T-helper 1 cell (primary cell): Measurements from ENCODE around the gene CIAO3.

Experiments
- DNase-seq, 5 donors: peaks; one replicate each; pipeline ENCODE4 v3.0.0-alpha.2; 2012 to 2020

The CIAO3 gene

DNA sequence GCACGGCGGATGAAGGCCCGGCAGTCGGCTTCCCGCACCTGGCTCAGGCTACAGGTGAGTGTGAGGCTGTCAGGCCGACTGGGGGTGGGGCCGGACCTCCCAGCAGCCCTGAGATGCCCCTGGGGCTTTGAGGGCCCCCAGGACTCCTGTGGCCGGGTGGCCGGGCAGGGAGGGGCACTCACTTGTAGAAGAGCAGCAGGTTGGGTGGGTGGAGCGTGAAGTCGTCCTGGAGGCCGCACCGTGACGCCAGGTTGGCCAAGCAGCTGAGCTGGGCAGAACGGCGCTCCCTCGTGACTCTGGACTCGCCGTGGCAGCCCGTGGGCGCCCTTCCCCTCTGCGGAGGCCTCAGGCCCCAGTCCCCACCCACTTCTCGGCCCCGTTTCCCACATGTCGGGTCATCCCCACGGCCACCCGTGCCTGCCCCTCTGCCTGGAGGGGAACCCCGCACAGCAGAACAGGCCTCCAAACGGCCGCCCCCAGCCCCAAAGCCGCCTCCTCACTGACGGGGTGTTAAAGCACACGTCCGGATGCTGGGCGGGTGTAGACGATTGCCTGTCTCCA lies 34.5 kb upstream of the CIAO3 start:
- no peak for DNase-seq

DNA sequence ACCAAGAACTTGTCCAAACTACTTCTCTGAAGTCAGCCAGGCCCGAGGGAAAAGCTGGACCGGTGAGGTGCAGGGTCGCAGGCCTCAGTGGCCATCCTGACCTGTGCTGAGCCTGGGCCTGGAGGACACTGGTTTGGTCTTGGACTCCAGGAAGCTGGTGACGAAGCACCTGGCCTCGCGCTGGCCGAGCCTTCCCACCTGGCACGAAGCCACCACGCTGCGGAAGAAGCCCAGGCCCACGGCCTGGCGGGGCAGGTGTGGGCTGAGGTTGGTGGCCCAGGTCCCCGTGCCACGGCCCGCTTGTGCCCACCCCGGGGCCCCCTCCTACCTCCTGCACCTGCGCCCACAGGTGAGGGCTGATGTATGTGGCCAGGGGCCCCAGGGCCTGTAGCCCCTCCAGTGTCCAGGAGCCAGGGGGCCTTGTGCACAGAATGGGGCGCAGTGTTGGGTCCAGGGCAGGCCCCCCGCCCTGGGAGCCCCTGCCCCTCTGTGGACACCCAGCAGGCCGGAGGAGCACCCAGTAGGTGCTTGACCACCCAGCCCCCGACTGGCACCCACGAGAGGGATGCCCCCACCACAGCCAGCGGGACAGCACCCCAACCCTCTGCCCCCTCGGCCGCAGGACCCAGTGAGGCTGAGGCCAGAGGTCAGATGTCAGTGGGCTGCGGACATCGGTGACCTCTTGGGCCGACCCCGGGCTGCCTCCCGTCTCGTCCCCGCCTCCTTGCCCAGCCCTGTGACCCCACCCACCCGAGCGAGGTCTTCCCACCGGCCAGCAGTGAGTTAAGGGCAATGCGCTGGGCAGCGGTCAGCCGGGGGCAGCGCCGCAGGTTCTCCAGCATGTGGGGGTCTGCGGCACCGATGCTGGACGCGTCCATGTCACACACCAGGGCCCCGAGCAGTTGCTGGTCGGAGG lies 33.5 kb upstream of the CIAO3 start:
- DNase-seq, result no peak

DNA sequence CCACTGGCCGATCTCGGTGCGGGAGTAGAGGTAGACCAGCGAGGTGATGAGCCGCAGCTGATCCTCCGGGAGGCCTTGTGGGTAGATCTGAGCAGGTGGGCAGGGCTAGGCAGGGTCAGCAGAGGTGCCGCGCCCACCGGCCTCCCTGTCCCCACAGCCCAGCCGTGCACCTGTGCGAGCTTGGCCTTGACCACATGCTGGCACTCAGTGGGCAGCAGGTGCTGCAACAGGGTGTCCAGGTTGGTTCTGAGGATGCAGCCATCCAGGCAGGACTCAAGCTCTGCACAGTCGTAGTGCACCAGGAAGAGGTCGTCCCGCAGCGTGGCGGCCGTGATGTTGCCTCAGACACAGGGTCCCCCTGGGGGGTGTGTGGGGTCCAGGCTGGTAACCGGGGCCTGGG lies 32.2 kb upstream of the CIAO3 start:
- DNase-seq, result no peak

DNA sequence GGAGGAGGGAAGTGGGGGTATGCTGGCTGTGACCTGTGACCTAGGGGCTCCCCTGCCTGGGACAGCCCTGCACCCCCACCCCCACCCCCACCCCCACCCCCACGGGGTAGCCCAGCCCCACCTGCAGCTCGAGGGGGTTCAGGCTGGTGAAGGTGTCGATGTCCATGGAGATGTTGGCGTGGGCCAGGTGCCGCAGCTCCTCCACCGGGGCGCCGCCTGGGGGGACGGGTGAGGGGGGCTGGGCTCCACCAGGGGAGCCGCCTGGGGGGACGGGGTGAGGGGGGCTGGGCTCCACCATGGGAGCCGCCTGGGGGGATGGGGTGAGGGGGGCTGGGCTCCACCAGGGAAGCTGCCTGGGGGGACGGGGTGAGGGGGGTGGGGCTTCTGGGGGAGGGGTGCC lies 29.6 kb upstream of the CIAO3 start:
- DNase-seq, result no peak

DNA sequence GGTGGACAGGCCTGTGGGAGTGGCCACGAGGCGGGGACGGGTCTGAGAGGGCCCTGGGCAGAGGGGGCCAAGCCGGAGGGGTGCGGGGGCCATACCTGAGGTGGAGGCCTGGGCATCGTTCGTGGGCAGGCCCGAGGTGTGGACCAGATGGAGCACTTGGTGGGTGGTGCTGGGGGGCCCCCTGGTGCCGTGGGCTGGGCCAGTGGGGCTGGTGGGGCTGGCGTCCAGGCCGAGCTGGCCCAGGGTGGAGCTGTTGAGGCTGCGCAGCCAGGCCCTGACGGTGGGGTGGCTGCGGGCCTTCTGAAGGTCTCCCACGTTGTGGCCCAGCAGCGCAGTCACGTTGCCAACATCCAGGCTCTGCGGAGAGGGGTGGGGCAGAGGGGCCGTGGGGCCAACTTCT lies 29.1 kb upstream of the CIAO3 start:
- no peak for DNase-seq

DNA sequence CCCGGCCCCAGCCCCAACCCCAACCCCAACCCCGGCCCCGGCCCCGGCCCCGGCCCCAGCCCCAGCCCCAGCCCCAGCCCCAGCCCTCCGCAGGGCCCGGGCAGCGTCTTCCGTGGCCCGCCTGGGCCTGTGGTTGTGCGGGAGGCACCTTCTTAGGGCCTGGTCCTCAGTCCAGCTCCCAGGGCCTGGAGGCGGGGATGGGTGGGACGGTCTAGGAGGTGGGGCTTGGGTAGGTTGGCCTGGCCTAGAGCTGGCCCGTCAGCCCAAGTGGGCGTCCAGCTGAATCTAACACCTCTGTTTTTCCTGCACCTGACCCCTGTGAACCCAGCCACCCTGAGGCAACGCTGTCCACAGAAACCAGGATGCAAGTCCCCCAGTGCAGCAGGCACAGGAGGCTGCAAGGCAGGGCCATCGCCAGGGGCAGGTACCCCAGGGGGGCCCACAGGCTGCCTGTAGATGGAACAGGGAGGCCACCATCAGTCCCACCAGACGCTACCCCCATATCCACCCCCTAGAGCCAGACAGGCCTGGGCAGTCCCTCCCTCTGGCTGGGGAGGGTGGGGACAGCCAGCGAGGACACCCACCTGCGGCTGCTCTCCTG lies 28.5 kb upstream of the CIAO3 start:
- no peak for DNase-seq

DNA sequence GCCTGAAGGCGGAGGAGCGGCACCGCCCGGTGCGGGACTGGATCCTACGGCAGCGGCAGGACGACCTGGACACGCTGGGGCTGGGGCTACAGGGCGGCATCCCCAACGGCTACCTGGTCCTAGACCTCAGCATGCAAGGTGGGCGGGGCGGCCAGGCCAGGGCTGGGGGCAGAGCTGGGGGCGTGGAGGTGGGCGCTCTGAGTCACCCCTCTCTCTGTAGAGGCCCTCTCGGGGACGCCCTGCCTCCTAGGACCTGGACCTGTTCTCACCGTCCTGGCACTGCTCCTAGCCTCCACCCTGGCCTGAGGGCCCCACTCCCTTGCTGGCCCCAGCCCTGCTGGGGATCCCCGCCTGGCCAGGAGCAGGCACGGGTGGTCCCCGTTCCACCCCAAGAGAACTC lies 27.6 kb upstream of the CIAO3 start:
- no peak for DNase-seq

DNA sequence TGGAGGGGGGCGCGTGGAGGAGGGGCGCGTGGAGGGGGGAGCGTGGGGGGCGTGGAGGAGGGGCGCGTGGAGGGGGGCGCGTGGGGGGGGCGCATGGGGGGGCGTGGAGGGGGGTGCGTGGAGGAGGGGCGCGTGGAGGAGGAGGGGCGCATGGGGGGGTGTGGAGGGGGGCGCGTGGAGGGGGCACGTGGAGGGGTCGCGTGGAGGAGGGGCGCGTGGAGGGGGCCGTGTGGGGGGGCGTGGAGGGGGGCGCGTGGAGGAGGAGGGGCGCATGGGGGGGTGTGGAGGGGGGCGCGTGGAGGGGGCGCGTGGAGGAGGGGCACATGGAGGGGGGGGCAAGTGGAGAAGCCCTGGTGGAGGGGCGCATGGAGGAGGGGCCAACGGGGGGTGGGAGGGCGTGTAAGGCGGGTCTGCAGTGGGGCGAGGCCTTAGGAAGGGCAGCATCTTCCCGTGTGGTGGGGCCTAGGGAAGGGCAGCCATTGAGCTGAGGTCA lies 27.0 kb upstream of the CIAO3 start:
- DNase-seq, result no peak

DNA sequence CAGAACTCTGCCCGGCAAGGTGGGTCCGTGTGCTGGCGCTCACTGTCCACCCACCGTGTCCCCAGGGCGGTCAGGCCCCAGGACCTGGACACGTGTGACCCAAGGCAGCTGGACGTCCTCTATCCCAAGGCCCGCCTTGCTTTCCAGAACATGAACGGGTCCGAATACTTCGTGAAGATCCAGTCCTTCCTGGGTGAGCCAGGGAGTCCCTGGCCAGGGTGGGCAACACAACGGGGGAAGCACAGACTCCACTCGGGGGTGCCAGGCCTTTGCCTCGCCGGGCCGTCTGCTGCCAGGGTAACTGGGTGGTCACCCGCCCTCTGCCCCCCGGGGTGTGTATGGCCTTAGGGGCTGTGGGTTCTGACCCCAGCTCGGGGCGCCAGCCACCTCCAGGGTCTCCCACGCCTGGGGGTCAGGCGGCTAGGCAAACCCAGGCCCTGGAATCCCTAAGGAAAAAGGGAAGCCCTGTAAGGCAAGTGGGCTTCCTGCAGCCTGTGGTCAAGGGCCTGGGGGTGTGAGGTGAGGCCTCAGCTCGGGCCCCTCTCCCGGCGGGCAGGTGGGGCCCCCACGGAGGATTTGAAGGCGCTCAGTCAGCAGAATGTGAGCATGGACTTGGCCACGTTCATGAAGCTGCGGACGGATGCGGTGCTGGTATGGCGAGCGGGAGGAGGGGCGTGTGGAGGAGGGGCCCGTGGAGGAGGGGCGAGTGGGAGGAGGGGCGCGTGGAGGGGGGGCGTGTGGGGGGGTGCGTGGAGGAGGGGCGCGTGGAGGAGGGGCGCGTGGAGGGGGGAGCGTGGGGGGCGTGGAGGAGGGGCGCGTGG lies 26.2 kb upstream of the CIAO3 start:
- DNase-seq, result peak in 1 of 5 donors; percentile 11

DNA sequence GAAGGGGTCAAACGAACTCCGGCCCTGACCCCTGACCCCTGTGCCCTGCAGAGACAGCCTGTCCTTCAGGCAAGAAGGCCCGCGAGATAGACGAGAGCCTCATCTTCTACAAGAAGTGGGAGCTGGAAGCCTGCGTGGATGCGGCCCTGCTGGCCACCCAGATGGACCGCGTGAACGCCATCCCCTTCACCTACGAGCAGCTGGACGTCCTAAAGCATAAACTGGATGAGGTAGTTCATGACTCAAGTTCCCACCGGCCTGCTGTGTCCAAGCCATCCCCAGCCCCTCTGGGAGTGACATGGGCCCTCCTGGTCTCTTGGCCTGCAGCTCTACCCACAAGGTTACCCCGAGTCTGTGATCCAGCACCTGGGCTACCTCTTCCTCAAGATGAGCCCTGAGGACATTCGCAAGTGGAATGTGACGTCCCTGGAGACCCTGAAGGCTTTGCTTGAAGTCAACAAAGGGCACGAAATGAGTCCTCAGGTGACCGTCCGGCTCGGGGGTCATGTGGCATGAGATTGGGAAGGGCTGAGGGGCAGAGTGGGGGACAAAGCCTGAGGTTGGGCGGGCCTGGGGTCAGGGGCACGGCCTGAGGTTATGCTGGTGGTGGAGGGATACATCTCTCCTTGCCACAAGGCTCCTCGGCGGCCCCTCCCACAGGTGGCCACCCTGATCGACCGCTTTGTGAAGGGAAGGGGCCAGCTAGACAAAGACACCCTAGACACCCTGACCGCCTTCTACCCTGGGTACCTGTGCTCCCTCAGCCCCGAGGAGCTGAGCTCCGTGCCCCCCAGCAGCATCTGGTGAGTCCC lies 25.4 kb upstream of the CIAO3 start:
- no peak for DNase-seq

DNA sequence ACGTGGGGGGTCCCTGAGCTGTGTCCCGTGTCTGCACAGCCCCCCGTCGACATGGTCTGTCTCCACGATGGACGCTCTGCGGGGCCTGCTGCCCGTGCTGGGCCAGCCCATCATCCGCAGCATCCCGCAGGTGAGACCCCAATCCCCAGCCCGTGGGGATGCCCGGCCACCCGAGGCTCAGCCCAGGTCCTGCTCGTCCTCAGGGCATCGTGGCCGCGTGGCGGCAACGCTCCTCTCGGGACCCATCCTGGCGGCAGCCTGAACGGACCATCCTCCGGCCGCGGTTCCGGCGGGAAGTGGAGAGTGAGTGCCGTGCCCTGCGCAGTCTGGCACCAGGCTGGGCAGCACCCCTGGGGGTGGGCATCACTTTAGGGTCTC lies 24.7 kb upstream of the CIAO3 start:
- DNase-seq, result no peak

DNA sequence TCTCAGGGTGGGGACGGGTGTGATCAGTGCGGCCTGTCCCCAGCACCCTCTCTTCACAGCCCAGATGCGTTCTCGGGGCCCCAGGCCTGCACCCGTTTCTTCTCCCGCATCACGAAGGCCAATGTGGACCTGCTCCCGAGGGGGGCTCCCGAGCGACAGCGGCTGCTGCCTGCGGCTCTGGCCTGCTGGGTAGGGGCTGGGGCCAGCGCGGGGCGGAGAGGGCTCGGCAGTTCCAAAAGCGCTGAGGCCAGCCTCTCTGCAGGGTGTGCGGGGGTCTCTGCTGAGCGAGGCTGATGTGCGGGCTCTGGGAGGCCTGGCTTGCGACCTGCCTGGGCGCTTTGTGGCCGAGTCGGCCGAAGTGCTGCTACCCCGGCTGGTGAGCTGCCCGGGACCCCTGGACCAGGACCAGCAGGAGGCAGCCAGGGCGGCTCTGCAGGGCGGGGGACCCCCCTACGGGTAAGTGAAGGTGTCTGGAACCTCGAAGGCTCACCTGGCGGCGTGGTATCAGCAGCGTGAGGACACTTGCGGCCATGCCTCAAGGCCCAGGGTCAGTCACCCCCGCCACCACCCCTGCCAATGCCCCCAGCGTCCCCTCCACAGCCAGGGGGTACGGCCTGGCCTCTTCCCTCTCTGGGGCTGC lies 24.2 kb upstream of the CIAO3 start:
- no peak for DNase-seq

DNA sequence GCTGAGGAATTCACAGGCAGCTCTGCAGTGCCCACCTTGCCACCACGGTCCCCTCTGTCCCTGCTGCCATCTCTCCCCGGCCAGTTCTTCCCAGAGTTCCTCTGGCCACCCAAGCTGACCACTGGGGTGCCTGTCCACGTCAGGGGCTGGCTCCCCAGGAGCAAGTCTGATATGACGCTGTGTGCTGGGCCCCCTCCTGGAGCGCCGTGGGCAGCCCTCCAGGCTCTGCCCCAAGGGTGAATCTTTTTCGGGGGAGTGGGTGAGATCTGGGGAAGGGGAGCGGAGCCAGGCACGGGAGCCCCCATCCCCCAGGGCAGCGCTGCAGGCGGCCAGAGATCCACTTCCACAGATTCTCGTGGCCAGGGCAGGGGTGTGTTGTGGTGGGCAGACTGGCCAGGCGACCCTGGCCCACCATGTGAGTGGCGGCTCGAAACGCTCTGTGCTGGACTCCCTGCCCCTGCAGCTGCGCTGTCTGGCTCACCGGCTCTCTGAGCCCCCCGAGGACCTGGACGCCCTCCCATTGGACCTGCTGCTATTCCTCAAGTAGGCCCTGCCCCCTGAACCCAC lies 23.5 kb upstream of the CIAO3 start:
- DNase-seq, result peak in 1 of 5 donors; percentile 11

DNA sequence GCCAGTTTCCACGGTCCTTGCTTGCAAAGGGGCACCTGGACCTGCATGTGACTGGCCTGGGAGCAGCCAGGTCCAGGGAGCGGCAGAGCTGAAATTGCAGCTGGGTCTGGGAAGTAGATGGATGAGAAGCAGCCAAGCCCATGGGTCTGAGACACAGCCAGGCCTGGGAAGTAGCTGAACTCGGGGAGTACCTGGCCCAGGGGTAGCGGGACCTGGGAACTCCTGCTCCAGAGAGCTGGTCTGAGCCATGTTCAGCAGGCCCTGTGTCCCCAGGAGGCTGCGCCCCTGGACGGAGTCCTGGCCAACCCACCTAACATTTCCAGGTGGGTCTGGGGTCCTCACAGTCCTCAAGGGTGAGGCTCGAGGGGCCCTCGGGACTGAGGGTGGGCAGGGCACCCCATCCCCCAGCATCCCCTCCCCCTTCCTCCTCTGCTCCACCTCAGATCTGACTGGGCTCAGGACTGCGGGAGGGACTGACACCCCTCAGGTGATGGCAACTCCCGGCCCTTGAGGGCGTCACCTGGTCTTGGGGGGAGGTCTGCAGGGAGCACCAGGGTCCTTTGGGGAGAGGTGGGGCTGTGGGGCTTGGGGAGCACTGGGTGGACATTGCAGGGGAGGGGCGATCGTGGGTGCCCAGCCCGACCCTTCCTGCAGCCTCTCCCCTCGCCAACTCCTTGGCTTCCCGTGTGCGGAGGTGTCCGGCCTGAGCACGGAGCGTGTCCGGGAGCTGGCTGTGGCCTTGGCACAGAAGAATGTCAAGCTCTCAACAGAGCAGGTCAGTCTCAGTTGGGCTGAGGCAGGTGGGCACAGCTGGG lies 22.8 kb upstream of the CIAO3 start:
- no peak for DNase-seq

DNA sequence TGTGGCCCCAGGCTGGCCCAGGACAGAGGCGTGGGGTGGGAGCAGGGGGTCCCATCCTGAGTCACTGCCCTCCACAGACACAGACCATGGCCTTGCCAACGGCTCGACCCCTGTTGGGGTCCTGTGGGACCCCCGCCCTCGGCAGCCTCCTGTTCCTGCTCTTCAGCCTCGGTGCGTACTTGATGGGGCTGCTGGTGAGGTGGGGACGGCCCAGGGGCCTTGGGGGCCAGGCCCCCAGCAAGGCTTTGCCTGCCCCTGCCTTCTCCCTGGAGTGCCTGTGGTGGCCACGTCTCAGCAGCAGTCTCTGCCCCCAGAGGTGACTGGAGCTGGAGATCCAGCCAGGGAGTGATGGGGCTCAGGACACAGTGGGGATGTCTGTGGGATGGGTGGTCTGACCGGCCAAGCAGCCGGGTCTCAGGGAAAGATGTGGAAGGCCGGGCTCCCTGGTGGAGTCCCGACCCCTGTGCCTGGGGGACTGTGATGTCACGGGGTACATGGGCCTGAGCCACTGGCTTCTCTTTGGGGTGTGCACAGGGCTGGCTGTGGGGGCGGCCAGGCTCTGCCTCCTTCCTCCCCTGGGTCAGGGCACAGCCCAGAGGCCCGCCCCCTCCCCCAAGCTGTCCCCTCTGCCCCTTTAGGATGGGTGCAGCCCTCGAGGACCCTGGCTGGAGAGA lies 21.9 kb upstream of the CIAO3 start:
- DNase-seq, result no peak

DNA sequence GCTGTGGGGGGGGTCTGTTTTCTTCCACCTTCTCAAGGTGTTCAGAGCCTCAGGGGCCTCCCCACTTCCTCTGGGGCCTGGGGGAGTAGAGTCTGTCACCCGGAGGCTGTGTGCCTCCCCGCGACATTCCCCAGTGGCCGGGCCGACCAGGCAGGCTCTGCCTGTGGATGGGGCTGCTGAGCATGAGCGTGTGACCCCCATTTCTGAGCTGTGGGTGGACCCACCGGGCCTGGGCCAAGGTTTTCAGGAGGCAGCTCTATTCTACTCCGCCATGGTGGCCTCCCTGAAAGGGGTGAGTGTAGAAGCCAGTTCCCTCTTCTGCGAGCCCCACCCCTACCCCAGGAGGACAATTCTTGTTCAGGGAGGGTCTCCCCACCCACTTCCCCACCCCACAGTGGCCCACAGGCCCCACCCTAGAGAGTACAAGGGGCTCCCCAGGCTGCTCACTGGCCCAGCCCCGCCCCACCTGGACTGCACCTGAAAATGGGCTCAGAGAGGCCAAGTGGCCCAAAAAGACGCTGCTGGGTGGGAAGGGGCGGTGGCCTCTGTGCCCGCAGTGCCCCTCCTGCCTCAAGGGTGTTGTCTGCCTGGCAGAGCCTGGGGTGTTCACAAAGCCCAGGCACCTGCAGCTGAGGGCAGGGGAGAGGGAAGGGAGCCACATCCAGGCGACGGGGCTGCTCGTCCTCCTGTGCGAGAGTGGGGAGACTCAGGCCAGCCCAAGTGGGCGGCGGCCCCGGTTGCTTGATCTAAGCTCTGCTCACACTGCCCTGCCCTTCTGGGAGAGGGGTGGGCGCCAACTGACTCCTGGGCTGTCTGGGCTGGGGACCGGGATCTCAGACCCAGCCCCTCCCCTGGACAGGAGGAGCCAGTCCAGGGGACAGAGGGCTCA lies 21.1 kb upstream of the CIAO3 start:
- peak in 1 of 5 donors; percentile 11 for DNase-seq

DNA sequence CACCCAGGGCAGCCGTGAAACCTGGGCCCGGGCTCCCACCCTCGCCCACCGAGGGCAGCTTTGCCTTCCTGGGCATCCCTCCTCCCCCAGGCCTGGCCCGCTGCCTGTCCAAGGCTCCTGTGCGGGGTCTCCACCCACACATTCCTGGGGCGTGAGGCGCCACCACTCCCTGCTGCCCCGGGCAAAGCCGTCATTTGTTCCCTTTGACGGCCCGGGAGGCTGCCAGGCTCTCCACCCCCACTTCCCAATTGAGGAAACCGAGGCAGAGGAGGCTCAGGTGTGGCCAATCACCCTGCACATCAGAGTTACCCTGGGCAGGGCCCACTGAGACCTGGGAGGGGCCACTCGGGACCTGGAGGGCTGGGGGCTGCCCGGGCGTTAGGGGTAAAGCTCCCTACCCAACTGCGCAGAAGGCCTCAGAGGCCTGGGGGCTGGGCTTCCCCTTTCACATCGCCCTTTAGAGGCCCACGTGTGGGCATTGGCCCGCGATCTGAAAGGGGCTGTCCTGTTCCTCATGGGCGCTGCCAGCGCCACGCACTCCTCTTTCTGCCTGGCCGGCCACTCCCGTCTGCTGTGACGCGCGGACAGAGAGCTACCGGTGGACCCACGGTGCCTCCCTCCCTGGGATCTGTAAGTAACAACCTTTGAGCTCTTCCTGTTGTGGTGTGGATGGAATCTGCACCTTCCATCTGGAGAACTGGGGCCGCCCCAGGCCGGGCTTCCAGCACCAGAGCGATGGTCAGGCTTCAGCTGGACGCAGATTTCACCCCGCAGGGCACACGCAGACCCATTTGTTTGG lies 19.9 kb upstream of the CIAO3 start, which contains the start of gene MSLN:
Gene MSLN, plus strand, starts transcription at position 190 of the 799 bp plus-strand sequence. CDS start 1,947 bp downstream, outside the sequence.
- no peak for DNase-seq

DNA sequence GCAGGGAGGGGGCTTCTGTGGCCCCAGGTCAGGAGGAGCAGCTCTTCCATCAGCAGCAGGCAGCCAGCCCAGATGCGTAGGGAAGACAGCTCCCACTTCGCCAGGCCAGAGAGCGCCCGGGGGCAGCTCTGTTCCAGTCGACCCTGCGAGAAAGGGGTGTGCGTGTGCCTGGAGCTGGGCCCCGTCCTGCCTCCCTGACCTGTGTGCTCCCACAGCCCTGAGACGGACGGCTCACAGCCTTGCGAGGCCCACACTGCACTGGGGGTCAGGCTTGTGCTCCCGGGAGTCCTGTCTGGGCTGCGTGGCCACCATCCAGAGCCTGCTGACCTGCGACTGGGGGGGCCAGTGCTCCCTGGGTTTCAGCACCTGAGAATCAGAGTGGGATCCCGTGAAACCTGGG lies 19.3 kb upstream of the CIAO3 start:
- DNase-seq, result no peak
